GM18867 (cell line): ENCODE measurements around the gene APBB1IP.
"Not testable (repeated sequence)": the region's sequence is repeated elsewhere in the genome, so short reads cannot be mapped to it uniquely, and the experiment has no call there.

Experiments used
- ATAC-seq: cut with Tn5 transposase; IDR thresholded peaks from one replicate; pipeline ENCODE4 v1.9.1; 2021; ENCODE audit warnings: mild to moderate bottlenecking, moderate library complexity; ENCODE audit not compliant: unreplicated experiment

The APBB1IP gene

GRCh38 chr10:26437637-26438461 is at the start of gene APBB1IP:
Gene APBB1IP (plus strand): TSS chr10:26438341. CDS start chr10:26492327, 53,986 bp downstream.
- peak; percentile 67 for ATAC-seq

DNA sequence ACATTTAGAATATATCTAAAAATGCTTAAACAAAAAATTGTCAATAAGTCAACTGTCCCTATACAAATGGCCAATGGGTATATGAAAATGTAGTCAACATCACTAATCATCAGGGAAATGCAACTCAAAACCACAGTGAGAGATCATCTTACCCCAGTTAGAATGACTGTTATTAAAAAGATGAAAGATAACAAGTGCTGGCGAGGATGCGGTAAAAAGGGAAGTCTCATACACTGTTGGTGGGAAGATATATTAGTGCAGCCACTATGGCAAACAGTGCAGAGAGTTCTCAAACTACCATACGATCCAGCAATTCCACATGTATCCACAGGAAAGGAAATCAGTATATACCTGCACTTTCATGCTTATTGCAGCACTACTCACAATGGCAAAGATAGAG is 48.6 kb upstream of the APBB1IP start:
- ATAC-seq: no peak

DNA sequence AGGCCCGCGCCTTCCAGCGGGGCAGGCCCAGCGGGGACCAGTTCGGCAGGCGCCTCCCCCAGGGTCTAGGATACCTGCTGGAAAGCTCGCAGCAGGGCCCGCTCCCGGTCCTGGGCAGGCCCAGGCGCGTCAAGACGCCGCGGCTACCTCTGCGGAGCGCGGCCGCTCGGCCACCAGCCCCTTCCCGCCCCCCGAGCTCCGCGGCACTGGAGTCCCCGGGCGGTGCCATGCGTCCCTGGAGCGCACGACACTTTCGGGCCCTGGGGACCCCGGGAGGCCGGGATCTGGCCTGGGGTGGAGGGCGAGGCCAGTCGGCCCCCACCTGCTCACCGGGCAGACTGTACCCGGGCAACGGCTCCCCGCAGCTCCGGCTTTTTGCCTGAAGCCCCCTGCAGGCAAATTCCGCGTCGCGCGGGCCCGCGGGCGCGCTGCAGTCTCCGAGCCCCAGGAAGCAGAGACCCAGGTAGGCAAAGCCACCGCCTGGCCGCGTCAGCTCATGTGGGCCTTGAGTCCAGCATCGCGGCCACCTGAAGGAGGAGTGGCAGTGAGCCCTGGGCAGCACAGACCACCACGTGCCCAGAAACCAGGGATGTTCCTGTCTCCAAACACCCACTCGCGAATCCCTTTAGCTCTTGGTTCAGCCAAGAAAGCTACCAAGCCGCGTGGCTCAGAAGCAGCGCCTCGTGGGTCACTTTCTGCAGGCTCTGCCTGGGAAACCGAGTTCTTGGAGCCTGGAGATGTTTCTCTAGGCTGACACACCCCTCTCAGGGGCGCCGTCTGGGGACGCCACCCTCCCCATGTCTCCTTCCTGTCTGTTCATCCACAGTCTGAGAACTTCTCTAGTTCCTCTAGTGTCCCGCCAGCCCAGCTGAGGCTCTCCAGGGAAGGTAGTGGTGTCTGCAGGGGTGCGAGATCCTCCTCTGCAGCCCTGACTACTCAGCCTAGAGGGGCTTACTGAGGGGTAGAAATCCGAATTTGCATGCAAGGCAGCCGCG is 46.1 kb upstream of the APBB1IP start:
- no peak for ATAC-seq

- not testable (repeated sequence) for ATAC-seq
Measured at GRCh38 chr10:26398353-26398752, 39.8 kb upstream of the APBB1IP start.

GRCh38 chr10:26407406-26407969 is 30.7 kb upstream of the APBB1IP start:
- no peak for ATAC-seq

- peak; percentile 46 for ATAC-seq
Measured at GRCh38 chr10:26408858-26409494, 29.2 kb upstream of the APBB1IP start.

DNA sequence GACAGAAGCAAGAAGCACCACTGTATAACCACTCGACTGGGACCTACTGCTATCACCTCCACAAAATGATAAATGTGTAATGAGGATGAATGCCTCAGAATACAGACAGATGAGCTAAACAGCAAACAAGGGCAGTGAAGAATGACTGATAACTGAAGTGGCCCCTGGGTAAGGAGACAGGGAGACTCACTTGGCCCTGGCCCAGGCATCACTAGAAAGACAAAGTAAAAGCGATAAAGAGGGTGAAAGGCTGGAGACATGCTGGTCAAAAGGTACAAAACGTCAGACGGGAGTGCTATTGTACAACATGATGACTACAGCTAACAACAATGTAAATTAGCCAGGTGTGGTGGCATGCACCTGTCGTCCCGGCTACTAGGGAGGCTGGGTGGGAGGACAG is 27.8 kb upstream of the APBB1IP start:
- no peak for ATAC-seq

- no peak for ATAC-seq
Measured at GRCh38 chr10:26412932-26413331, 25.2 kb upstream of the APBB1IP start.

- ATAC-seq: no peak
Measured at GRCh38 chr10:26413375-26413774, 24.8 kb upstream of the APBB1IP start.

GRCh38 chr10:26417136-26417535 is 21.0 kb upstream of the APBB1IP start:
- no peak for ATAC-seq

DNA sequence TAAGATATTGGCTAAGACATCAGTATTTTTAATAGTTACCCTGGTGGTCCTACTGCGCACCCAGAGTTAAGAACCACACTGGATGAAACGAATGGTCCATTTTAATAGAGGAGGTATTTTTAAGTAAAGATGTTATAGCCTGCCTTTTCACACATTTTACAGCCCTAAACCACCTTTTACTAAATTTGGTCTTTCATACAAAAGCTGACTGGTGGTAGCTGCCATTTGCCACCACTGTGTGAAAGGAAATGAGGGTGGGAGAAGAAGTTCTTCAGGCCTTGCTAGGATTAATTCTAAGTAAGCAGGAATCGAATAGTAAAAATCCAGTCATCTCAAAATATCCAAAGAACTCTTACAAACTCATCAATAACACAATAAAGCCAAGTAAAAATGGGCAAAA is 15.2 kb upstream of the APBB1IP start:
- no peak for ATAC-seq

DNA sequence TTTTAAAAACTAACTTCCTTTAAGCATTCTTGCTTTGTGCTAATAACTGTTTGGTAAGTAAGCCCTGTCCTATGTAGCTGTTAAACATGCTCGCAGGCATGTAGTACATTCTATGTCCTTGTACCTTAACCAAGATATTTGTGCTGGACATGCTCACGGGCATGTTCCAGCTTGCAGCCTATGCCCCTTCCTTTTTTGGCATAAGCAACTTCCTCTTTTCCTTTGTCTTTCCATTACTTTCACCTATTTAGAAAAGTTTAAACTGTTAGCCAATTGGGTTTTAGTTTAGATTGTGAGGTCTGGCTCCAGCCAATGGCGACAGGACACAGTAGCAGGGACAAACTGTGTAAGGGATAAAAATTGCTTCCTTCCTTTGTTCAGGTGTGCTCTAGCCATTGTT is 14.4 kb upstream of the APBB1IP start:
- ATAC-seq: no peak

DNA sequence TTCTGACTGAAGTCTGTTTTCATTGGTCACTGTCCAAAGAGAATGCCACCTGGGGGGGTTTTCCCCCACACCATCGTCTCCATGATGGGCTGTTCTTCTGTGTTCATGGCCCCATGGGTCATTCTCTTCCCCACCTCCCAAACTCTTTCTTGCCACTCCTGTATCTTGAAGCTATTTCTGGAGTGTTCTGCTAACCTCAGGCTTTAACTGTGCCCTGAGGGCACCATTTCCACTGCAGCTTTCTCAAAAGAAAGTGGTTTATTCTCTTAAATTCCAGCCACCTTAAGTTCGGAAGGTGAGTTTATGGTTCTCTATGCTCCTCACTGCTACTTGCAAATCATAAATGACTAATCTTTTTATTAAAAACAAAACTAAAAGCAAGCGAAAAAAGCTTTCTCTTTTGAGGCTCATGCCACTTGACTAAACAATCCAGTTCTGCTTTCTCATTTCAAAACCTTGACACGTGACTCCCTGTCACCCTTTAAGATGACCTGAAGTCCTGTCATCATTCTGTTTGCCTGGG is 7.4 kb upstream of the APBB1IP start:
- ATAC-seq: peak; percentile 96

DNA sequence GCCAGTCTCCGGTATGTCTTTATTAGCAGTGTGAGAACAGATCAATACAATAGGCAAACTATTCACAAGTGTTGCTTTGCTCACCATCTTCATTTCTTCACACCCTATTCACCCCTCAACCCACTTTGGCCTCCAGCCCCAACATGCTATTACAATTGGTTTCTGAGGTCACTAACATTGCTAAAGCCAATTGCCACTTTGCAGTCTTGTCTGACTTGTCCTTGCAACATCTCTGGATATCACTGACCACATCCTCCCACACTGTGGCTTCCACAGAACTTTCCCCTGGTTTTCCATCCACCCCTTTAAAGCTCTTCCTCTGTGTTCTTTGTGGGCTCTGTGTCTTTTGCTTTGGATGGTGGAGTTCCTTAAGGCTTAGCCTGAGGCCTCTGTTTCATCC is 5.2 kb upstream of the APBB1IP start:
- ATAC-seq: no peak

DNA sequence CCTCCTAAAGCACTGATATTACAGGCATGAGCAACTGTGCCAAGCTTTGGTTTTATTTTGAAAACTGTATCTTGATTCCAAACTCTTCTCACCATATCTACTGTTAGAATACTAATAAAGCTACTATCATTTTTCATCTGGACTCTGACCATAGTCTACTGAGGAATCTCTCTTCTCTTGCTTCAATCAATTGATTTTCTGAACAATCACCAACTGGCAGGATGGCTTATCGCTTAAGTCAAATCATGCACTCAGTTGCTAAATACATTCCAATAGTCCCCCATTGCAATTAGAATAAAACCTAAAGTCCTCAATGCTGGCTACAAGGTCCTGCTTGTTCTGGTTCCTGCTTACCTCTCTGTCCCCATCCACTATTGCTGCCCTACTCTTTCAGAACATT is 2.3 kb upstream of the APBB1IP start:
- no peak for ATAC-seq

DNA sequence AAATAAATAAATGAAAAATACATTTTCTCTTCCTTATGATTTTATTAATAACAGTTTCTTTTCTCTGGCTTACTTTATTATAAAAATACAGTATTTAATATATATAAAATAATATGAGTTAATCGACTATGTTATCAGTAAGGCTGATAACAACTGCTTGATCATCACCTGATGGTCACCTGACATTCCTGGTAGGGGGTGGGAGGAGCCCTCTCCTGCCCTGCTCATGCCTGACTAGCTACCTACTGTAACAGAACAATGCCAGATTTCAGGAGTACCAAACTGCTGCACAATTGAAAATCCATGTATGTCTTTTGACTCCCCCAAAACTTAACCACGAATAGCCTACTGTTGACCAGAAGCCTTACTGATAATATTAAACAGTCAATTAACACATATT is 1.3 kb upstream of the APBB1IP start:
- no peak for ATAC-seq

DNA sequence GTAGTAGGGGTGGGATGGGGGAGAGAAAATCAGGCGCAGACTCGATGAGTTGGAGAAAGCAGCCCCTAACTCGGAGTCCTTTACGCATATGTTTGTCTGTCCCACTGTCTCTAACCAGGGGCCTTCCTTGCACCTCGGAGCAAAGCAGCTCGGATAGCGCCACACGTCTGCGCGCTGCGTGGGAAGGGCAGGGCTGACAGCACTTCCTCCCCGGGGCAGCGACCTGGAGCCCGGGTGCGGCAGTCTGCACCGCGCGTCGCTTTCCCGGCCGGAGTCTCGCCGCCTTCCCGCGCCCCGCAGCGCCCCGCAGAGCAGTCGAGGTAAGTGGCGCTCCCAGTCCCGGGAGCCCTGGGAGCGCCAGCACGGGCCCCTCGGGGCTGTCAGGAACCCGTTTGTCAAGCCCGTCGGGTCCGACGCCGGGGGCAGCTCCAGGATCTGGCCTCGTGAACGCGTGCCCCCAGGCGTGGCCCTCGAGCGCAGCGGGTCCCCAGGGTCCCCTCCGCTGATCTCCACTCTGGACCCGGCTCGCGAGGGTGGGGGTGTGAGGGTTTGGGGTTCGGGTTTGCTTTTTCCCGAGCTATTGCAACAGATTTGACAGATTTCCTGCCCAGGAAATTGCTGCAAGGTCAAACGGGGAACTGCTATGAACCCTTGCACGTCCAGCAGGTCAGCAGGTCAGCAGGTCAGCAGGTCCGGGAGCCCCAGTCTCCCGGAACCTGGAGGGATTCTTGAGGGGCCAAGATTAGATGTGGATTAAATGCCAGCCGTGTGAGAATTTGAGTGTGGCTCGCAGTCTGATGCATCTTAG is 597 bp downstream of the APBB1IP start:
- ATAC-seq: peak; percentile 73

DNA sequence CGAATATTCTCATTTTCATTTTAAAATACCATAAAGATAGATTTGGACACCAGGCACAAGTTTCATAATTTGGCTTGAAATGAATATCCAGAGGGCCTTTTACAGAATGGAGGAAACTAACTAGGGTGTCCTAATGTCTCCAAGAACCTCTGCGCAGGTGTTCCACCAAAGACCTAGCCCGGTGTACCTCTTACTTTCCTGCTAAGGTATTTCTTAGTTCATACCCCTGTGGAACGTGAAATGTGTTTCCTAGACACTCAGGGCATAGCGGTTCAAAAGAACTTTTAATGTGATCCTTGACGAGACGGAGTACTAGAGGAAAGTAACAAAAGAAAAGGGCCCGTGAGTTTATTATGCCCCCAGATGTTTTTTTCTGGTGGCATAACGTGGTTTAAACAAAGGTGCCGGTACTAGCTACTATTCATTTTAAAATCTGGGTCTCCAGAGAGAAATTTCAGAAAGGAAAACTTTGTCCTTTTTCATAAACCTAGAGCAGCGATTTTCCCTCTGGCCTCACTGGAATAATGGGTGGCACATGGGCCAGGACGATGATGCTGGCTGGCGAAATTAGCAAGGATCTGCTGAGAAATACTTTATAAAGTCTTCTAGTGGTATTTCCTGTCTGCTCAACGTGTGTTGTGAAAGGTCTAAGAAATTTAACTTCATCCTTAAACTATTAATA is 1.4 kb downstream of the APBB1IP start:
- ATAC-seq: no peak

GRCh38 chr10:26440088-26440470 is 1.9 kb downstream of the APBB1IP start:
- ATAC-seq: no peak
